Progenitor cell of endocrine pancreas (in vitro differentiated cells): ENCODE measurements around the gene COL6A5. TPM values are rescaled to one million over a fixed set of nuclear protein-coding genes. Genes with fewer than 3 reads are reported as not detected.

Experiments used
- DNase-seq: peaks from one replicate; pipeline ENCODE4 v3.0.0; 2021; ENCODE audit warnings: low spot score; ENCODE audit not compliant: unreplicated experiment
- H3K27ac Mint-ChIP-seq: 2 replicates; pipeline ENCODE4 v1.8.0; 2021; ENCODE audit warnings: mild to moderate bottlenecking, moderate library complexity, mixed read lengths
- H3K27me3 Mint-ChIP-seq: 2 replicates; pipeline ENCODE4 v1.8.0; 2021; ENCODE audit warnings: mixed read lengths
- H3K36me3 Mint-ChIP-seq: 2 replicates; pipeline ENCODE4 v1.8.0; 2022; ENCODE audit warnings: mixed read lengths; ENCODE audit not compliant: insufficient read depth
- H3K4me1 Mint-ChIP-seq: 2 replicates; pipeline ENCODE4 v1.8.0; 2021; ENCODE audit warnings: low read depth, mixed read lengths
- H3K4me3 Mint-ChIP-seq: 2 replicates; pipeline ENCODE4 v1.8.0; 2021; ENCODE audit warnings: low read depth, mild to moderate bottlenecking, moderate library complexity, mixed read lengths
- H3K9me3 Mint-ChIP-seq: 2 replicates; pipeline ENCODE4 v1.8.0; 2021; ENCODE audit warnings: low read depth, mixed read lengths
- total RNA-seq: library from RNA; stranded (reverse); gene quantifications from 2 replicates; pipeline ENCODE4 v1.2.1, GENCODE V29; 2021
- TF ChIP-seq, protein P1 (sequence below): fragments of 200-600 bp; sonication (generic); IDR thresholded peaks from one replicate; pipeline ENCODE4 v1.5.0; 2021; ENCODE audit warnings: antibody characterized with exemption, mild to moderate bottlenecking; ENCODE audit not compliant: unreplicated experiment

The COL6A5 gene
- total RNA-seq, 1 donor from 2014 or later: not detected

DNA sequence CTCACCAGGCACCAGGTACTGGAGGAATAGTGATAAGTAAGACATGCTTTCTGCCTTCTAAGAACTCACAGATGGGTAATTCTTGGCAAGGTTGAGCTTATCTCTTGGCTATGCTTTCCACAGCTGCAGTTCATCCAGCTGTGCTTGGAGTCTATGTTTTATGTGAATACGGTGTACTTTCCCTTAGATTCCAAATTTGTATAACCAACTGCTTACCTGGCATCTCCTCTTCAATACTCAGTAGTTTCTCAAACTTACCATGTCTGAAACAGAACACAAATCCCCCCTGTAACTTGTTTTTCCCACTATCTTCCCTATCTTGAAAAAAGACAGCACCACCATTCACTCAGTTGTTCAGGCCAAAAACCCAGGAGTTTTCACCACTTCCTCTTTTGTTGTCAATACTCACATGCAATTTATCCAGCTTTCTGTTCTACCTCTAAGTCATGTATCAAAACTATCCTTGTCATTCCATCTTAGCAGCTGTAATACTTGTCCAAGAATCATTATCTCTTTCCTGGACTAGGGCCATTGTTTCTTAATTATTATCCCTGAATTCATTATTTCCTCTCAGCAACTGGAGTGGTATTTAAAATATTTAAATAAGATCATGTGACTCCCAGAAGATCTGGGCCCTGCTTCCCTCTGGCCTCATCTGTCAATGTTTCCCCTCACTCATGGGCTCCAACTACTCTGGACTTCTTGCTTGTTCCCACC, 32.6 kb downstream of the COL6A5 start:
- Mint-ChIP-seq H3K27ac (no peak overlapping the region), H3K36me3 (no peaks in the 10 kb centered on the region), H3K4me3 (no peak overlapping the region), H3K4me1 (no peaks in the 10 kb centered on the region), H3K9me3 (no peaks in the 10 kb centered on the region), H3K27me3 (no peaks in the 10 kb centered on the region)
- DNase-seq: no peak
- TF ChIP-seq, protein P1, sequence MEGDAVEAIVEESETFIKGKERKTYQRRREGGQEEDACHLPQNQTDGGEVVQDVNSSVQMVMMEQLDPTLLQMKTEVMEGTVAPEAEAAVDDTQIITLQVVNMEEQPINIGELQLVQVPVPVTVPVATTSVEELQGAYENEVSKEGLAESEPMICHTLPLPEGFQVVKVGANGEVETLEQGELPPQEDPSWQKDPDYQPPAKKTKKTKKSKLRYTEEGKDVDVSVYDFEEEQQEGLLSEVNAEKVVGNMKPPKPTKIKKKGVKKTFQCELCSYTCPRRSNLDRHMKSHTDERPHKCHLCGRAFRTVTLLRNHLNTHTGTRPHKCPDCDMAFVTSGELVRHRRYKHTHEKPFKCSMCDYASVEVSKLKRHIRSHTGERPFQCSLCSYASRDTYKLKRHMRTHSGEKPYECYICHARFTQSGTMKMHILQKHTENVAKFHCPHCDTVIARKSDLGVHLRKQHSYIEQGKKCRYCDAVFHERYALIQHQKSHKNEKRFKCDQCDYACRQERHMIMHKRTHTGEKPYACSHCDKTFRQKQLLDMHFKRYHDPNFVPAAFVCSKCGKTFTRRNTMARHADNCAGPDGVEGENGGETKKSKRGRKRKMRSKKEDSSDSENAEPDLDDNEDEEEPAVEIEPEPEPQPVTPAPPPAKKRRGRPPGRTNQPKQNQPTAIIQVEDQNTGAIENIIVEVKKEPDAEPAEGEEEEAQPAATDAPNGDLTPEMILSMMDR: no peak

DNA sequence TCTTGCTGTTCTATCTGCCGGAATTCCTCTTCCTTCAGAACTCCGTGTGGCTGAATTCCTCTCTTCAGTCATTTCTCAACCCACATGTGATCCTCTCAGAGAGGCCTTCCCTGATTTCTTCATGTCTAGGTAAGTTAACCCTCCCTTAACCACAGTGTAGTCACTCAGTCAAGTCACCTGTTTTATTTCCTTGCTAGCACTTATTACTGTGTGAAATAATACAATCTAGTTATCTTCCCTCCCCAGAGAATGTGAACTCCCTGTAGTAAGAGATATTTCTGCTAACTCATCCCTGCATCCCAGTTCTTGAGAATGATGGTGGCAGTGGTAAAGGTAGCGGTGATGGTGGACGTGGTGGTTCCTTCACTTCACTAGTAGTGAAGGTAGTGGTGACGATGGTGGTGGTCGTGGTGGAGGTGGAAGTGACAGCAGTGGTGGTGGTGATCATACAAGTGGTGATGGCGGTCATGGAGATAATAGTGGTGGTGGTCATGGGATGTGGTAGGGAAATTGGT, 33.3 kb downstream of the COL6A5 start:
- Mint-ChIP-seq H3K9me3 (no peaks in the 10 kb centered on the region), H3K27me3 (no peaks in the 10 kb centered on the region), H3K4me3 (no peak overlapping the region), H3K27ac (no peak overlapping the region), H3K4me1 (no peaks in the 10 kb centered on the region), H3K36me3 (no peaks in the 10 kb centered on the region)
- no peak for DNase-seq
- TF ChIP-seq, protein P1: no peak

DNA sequence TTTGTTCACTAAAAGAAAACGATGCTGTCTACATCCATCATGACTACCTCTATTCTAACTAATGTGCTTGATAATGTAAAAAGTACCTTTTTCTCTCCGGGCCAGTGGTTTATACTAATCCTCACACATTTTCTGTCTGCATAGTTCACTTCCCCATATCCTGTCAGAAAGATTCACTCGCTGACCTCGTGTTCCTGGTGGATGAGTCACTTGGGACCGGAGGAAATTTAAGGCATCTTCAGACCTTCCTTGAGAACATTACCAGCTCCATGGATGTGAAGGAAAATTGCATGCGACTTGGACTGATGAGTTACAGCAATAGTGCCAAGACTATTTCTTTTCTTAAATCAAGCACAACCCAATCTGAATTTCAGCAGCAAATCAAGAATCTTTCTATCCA, 33.8 kb downstream of the COL6A5 start:
- no peak for DNase-seq
- Mint-ChIP-seq H3K36me3 (no peaks in the 10 kb centered on the region), H3K9me3 (no peaks in the 10 kb centered on the region), H3K27me3 (no peaks in the 10 kb centered on the region), H3K4me1 (no peaks in the 10 kb centered on the region), H3K27ac (no peak overlapping the region), H3K4me3 (no peak overlapping the region)
- TF ChIP-seq, protein P1: no peak

DNA sequence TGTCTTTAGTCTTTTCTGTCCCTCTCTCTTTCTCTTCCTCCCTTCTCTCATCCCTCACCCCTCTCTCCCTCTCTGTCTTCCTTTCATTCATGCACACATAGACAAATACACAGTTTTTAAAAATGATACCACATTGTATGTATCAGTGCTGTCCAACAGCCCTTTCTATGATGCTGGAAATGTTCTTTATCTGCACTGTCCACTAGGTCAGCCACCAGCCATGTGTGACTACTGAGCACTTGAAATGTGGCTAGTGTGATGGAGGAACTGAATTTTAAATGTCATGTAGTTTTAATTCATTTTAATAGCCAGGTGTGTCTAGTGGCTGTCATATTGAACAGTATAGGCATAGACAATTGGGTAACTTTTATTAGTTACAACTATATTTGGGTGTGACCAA, 34.9 kb downstream of the COL6A5 start:
- Mint-ChIP-seq H3K9me3 (no peaks in the 10 kb centered on the region), H3K4me1 (no peaks in the 10 kb centered on the region), H3K4me3 (no peak overlapping the region), H3K36me3 (no peaks in the 10 kb centered on the region), H3K27me3 (no peaks in the 10 kb centered on the region), H3K27ac (no peak overlapping the region)
- TF ChIP-seq, protein P1: no peak
- no peak for DNase-seq

DNA sequence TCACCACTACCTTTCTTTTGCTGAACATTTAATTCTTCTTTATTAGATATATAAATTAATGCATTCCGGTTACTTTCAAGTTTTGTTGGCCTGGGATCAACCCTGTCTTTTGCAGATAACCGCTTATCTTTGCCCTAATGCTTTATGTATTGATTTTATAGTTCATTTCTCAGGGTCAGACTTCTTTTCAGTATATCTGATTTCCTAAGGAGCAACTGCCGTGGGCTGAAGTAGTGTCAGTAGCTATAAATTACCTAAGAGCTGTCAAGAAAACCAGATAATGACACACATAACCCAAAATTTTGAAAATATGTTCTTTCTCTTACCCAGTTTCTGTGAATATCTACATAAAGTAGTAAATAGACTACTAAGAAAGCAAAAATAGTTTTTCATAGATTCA, 38.0 kb downstream of the COL6A5 start:
- TF ChIP-seq, protein P1: no peak
- H3K4me3 Mint-ChIP-seq: no peak overlapping the region
- no peaks in the 10 kb centered on the region for H3K9me3 Mint-ChIP-seq
- H3K27ac Mint-ChIP-seq: no peak overlapping the region
- H3K4me1 Mint-ChIP-seq: no peaks in the 10 kb centered on the region
- H3K36me3 Mint-ChIP-seq: no peaks in the 10 kb centered on the region
- no peaks in the 10 kb centered on the region for H3K27me3 Mint-ChIP-seq
- DNase-seq: no peak
